Measurements from ENCODE around the gene PLEKHG5. TPM values are rescaled to one million over a fixed set of nuclear protein-coding genes. Genes with fewer than 3 reads are reported as not detected.
"Not testable (repeated sequence)": the region's sequence is repeated elsewhere in the genome, so short reads cannot be mapped to it uniquely, and the experiment has no call there.

Gene PLEKHG5
- total RNA-seq, 2 experiments from 2014 or later, result 4.7 to 5.0 TPM

DNA sequence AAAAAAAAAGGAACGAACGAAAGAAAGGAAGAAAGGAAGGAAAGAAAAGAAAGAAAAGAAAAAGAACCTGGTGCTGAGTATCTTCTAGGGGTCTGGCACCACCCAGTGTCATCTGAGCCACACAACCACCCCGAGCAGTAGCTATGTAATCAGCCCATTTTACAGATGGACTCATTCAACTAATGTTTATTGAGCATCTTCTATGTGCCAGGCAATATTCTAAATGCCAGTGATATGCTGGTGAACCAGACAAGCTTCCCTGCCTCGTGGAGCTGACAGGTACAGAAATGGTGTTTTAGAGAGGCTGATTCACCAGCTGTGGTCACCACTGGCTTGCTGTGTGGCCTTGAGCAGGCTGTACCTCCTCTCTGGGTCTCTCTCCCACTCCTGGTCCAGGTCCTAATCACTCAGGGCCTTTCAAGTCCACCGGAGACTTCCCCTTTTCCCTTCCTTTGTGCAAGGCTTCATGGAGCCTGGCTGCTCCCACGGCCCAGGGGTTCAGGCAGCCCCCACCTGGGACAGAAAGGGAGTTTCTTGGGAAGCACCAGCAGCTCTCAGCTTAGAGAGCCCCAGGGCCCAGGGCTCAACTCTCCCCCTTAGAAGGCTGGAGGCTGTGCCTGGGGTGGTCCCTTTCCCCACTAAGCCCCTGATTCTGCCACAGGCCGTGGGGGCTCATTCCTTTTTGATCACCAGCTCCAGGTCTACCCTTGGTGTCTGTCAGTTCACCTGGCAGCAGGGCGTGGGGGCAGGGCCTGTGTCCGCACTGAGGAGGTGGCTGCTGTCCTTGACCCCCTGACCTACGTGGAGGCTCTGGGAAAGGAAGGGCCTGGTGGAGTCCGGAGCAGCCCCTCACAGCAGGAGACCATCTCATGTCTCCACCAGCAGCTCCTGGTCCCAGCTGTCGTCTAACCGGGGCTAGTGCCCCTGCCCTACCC, 59.6 kb downstream of the PLEKHG5 start:
- not testable (repeated sequence) for H3K36me3 Mint-ChIP-seq; DNase-seq; ATAC-seq (ENCODE audit: low read depth); H3K27ac Mint-ChIP-seq; H3K4me1 Mint-ChIP-seq; H3K4me3 Mint-ChIP-seq; H3K9me3 Mint-ChIP-seq
- H3K27me3 Mint-ChIP-seq, result peaks cover 20% of the 10 kb centered on the region
- POLR2A ChIA-PET, result interaction anchor here (0.7 kb wide), 1 partner anchor 40 kb away, joined by 3 read pairs; no protein-coding TSS in a partner anchor

- ATAC-seq (ENCODE audit: low read depth); DNase-seq; H3K4me3 Mint-ChIP-seq; H3K27ac Mint-ChIP-seq; H3K36me3 Mint-ChIP-seq; H3K4me1 Mint-ChIP-seq; POLR2A ChIA-PET; H3K9me3 Mint-ChIP-seq: not testable (repeated sequence)
- H3K27me3 Mint-ChIP-seq, result peaks cover 27% of the 10 kb centered on the region
These were observed 61.6 kb downstream of the PLEKHG5 start for GRCh38 chr1:6429660-6430411.

- POLR2A ChIA-PET; ATAC-seq (ENCODE audit: low read depth); H3K27ac Mint-ChIP-seq; H3K9me3 Mint-ChIP-seq; DNase-seq; H3K4me1 Mint-ChIP-seq; H3K36me3 Mint-ChIP-seq; H3K4me3 Mint-ChIP-seq: not testable (repeated sequence)
- H3K27me3 Mint-ChIP-seq, result peaks cover 36% of the 10 kb centered on the region
These were observed 63.0 kb downstream of the PLEKHG5 start for GRCh38 chr1:6428453-6428852.

GRCh38 chr1:6427441-6428390, 63.8 kb downstream of the PLEKHG5 start:
- POLR2A ChIA-PET, result no interaction called here
- peaks cover 2% of the 10 kb centered on the region for H3K4me1 Mint-ChIP-seq
- H3K4me3 Mint-ChIP-seq, result no peak overlapping the region
- H3K27me3 Mint-ChIP-seq, result peaks cover 38% of the 10 kb centered on the region
- H3K36me3 Mint-ChIP-seq, result no peaks in the 10 kb centered on the region
- no peak for DNase-seq
- no peak overlapping the region for H3K27ac Mint-ChIP-seq
- H3K9me3 Mint-ChIP-seq, result no peaks in the 10 kb centered on the region
- no peak for ATAC-seq (ENCODE audit: low read depth)

DNA sequence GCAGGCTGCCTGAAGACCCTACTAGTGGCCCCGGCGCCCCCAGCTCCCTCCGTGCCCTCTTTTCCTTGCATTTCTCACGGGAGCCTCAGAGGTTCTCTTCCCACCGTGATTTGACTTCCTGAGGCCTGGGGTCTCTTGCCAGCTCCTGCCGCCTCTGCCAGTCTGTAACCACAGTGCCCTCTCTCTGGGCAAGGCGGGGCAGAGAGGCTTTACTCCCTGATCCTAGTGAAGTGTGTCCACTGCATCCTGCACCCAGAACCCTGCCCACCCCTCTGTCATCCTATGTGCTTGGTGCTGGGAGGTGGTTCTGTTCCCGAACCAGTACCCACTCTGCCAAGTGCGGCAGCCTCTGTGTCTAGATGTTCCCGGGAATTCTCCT, 64.5 kb downstream of the PLEKHG5 start:
- H3K27ac Mint-ChIP-seq, result no peak overlapping the region

GRCh38 chr1:6426277-6426971, 65.0 kb downstream of the PLEKHG5 start:
- Mint-ChIP-seq H3K9me3 (no peaks in the 10 kb centered on the region), H3K27ac (no peak overlapping the region), H3K4me3 (no peak overlapping the region), H3K4me1 (peaks cover 2% of the 10 kb centered on the region), H3K36me3 (no peaks in the 10 kb centered on the region), H3K27me3 (peaks cover 49% of the 10 kb centered on the region)
- POLR2A ChIA-PET, result no interaction called here
- DNase-seq (no peak), ATAC-seq (ENCODE audit: low read depth) (no peak)

More for the DNA sequence above, 64.5 kb downstream of the PLEKHG5 start:
- Mint-ChIP-seq H3K4me1 (peaks cover 2% of the 10 kb centered on the region), H3K27me3 (peaks cover 43% of the 10 kb centered on the region), H3K36me3 (no peaks in the 10 kb centered on the region), H3K9me3 (no peaks in the 10 kb centered on the region), H3K4me3 (no peak overlapping the region)
- DNase-seq (no peak), ATAC-seq (ENCODE audit: low read depth) (no peak)
- POLR2A ChIA-PET, result no interaction called here

- Mint-ChIP-seq H3K4me1 (peaks cover 2% of the 10 kb centered on the region), H3K9me3 (no peaks in the 10 kb centered on the region), H3K36me3 (no peaks in the 10 kb centered on the region), H3K27me3 (peaks cover 55% of the 10 kb centered on the region), H3K27ac (no peak overlapping the region), H3K4me3 (no peak overlapping the region)
- DNase-seq, result no peak
- POLR2A ChIA-PET, result no interaction called here
- ATAC-seq (ENCODE audit: low read depth), result no peak
These were observed 65.8 kb downstream of the PLEKHG5 start for GRCh38 chr1:6425658-6426057.

DNA sequence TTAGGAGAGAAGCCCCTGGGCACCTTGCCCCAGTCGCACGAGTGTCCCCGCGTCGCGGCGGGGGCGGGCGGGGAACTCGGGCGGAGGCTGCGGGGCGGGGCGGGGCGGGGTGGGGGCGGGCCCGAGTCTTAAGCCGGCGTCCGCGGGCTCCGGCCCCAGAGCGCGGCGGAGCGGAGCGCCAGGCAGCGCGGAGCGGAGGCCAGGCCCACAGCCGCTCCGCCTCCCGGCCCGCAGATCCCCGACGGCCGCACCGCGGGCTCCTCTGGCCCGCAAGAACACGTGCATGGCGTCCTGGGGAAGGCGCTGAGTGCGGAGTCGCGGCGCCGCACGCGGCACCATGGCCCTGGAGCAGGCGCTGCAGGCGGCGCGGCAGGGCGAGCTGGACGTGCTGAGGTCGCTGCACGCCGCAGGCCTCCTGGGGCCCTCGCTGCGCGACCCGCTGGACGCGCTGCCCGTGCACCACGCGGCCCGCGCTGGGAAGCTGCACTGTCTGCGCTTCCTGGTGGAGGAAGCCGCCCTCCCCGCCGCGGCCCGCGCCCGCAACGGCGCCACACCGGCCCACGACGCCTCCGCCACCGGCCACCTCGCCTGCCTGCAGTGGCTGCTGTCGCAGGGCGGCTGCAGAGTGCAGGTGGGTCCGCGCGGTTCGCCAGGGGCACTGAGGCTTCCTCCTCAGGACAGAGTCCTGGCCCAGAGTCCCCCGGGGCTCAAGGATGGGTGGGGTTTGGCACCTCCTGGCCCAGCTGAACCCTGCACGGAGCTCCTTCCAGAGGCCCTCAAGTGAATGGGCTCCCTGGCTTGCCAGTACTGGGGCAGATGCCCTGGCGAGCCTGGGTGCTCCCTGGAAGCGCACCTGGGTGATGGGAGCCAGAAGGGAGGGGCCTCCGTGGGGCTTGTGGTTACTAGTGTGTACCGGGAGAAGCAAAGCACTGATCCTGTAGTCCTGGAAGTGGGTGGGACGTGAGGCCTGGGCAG, 66.6 kb downstream of the PLEKHG5 start, which contains the start of gene ESPN:
ESPN (plus strand) TSS at position 158 of the 975 bp plus-strand sequence; CDS start at position 338, 180 bp downstream.
- H3K27me3 Mint-ChIP-seq, result peaks cover 53% of the 10 kb centered on the region
- POLR2A ChIA-PET, result no interaction called here
- peak; percentile 21 for ATAC-seq (ENCODE audit: low read depth)

DNA sequence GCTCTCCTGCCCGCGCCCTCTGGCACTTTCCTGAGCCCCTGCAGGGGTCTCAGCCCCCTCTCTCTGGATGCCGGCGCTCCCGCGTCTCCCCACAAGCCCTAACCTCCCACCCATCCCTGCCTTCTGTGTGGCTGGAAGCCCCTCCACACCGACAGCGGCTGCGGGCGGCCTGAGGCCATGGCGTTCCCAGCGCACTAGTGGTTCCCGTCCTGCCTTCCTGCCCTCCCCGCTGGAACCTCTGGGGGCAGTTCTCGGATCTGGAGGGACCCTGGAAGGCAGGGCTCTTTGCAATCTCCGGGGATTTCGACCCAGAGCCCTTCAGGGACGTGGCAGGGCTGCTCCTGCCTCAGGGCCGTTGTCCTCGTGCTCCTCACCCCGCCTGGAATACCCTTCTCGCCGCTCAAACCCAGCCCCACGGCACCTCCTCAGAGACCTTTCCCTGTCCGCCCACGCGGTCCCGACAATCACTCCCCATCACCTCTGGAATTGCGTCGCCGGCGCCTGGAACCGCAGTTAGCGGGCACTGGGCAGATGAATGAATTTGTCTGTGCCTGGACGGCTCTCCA, 67.4 kb downstream of the PLEKHG5 start:
- POLR2A ChIA-PET, result interaction anchor here (0.5 to 1.1 kb wide), 2 partner anchors 9 to 49 kb away, joined by 3 read pairs; no protein-coding TSS in a partner anchor
- Mint-ChIP-seq H3K4me3 (peak overlapping the region; percentile 22), H3K36me3 (no peaks in the 10 kb centered on the region), H3K9me3 (no peaks in the 10 kb centered on the region), H3K4me1 (peaks cover 2% of the 10 kb centered on the region), H3K27me3 (peaks cover 55% of the 10 kb centered on the region), H3K27ac (no peak overlapping the region)
- no peak for DNase-seq
- ATAC-seq (ENCODE audit: low read depth), result no peak

More for the DNA sequence above, 66.6 kb downstream of the PLEKHG5 start, which contains the start of gene ESPN:
- Mint-ChIP-seq H3K9me3 (no peaks in the 10 kb centered on the region), H3K36me3 (no peaks in the 10 kb centered on the region), H3K4me3 (peak within 1 kb of the TSS; percentile 22), H3K27ac (no peak within 1 kb of the TSS), H3K4me1 (peaks cover 2% of the 10 kb centered on the region)
- DNase-seq, result no peak

- POLR2A ChIA-PET, result interaction anchor here (0.5 to 1.1 kb wide), 4 partner anchors 8 to 122 kb away, joined by 3 read pairs; no protein-coding TSS in a partner anchor
- Mint-ChIP-seq H3K4me3 (peak overlapping the region; percentile 22), H3K36me3 (no peaks in the 10 kb centered on the region), H3K4me1 (peaks cover 2% of the 10 kb centered on the region), H3K27me3 (peaks cover 56% of the 10 kb centered on the region), H3K27ac (no peak overlapping the region), H3K9me3 (no peaks in the 10 kb centered on the region)
- peak; percentile 76 for DNase-seq
- peak; percentile 67 for ATAC-seq (ENCODE audit: low read depth)
These were observed 68.0 kb downstream of the PLEKHG5 start for GRCh38 chr1:6423321-6423999.

DNA sequence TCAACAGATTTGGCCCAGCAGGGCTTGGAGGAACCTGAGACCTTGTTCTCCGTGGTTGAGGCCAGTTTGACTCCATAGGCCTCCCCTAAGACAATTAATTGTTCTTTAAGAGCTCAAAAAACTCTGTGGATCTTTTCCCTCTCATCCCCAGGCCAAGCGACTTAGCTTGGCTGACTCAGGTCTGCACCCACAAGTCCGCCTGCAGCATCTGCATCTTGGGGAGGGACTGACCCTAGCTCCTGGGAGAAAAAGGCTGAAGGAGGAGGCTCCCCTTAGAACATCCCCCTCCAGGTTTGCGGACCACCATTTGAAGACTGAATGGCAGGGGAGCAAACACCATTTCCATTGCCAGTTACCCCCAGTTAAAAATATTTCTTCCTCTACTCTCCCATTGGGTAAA, 70.2 kb downstream of the PLEKHG5 start:
- POLR2A ChIA-PET, result interaction anchor here (0.6 kb wide), 1 partner anchor 161 kb away, joined by 3 read pairs; no protein-coding TSS in a partner anchor
- Mint-ChIP-seq H3K4me1 (peaks cover 2% of the 10 kb centered on the region), H3K27me3 (peaks cover 66% of the 10 kb centered on the region), H3K9me3 (no peaks in the 10 kb centered on the region), H3K36me3 (no peaks in the 10 kb centered on the region), H3K4me3 (no peak overlapping the region), H3K27ac (no peak overlapping the region)
- DNase-seq (no peak), ATAC-seq (ENCODE audit: low read depth) (no peak)

All from activated naive CD8-positive, alpha-beta T cell treated with anti-CD3 and anti-CD28 coated beads, Interleukin-2, amount 10 ng/mL, durations not matched to agents 7 days and 5 days (primary cell).